NCI-H187 treated with DMSO at 0.1 percent for 48 hours (cell line): ENCODE results near the gene AGTRAP.

ENCODE experiments used
- DNase-seq: peaks from one replicate; lab custom pipeline; 2025; lab: John Stamatoyannopoulos, UW

The AGTRAP gene

GRCh38 chr1:11764115-11764514, 28.2 kb downstream of the AGTRAP start:
- no peak for DNase-seq

- DNase-seq: no peak
These were observed 28.6 kb downstream of the AGTRAP start for GRCh38 chr1:11764519-11764918.

- DNase-seq: no peak
These were observed 29.9 kb downstream of the AGTRAP start for GRCh38 chr1:11765661-11766428.

- no peak for DNase-seq
These were observed 30.5 kb downstream of the AGTRAP start for GRCh38 chr1:11766429-11766776.

- no peak for DNase-seq
These were observed 32.2 kb downstream of the AGTRAP start for GRCh38 chr1:11767922-11768704.

- no peak for DNase-seq
These were observed 32.9 kb downstream of the AGTRAP start for GRCh38 chr1:11768821-11769220.

GRCh38 chr1:11769274-11769673, 33.3 kb downstream of the AGTRAP start:
- DNase-seq: no peak

GRCh38 chr1:11770011-11770410, 34.1 kb downstream of the AGTRAP start:
- DNase-seq: no peak

GRCh38 chr1:11771481-11772043, 35.6 kb downstream of the AGTRAP start:
- no peak for DNase-seq

- DNase-seq: no peak
These were observed 36.5 kb downstream of the AGTRAP start for GRCh38 chr1:11772458-11772857.

GRCh38 chr1:11774753-11775152, 38.8 kb downstream of the AGTRAP start:
- no peak for DNase-seq

GRCh38 chr1:11777658-11778322, 41.9 kb downstream of the AGTRAP start:
- DNase-seq: no peak

- DNase-seq: no peak
These were observed 42.4 kb downstream of the AGTRAP start for GRCh38 chr1:11778336-11778735.

GRCh38 chr1:11778844-11779623, 43.1 kb downstream of the AGTRAP start:
- DNase-seq: no peak

GRCh38 chr1:11779715-11780379, 43.9 kb downstream of the AGTRAP start:
- DNase-seq: no peak

- no peak for DNase-seq
These were observed 44.6 kb downstream of the AGTRAP start for GRCh38 chr1:11780380-11781147.

- no peak for DNase-seq
These were observed 45.4 kb downstream of the AGTRAP start for GRCh38 chr1:11781297-11781696.

- no peak for DNase-seq
These were observed 46.3 kb downstream of the AGTRAP start for GRCh38 chr1:11782127-11782708.

- DNase-seq: no peak
These were observed 47.6 kb downstream of the AGTRAP start for GRCh38 chr1:11783556-11783955.
